H1 (cell line): ENCODE data around the gene NPFF. TPM values are rescaled to one million over a fixed set of nuclear protein-coding genes. Genes with fewer than 3 reads are reported as not detected.

Source experiments
- CEBPB ChIP-seq: IDR thresholded peaks from 2 replicates; pipeline ENCODE4 v1.6.1; 2012; ENCODE audit warnings: low read depth, low read length
- CREB1 ChIP-seq: IDR thresholded peaks from 2 replicates; pipeline ENCODE4 v1.6.1; 2012; ENCODE audit warnings: inconsistent platforms
- KDM4A ChIP-seq: IDR thresholded peaks from one replicate; pipeline ENCODE4 v1.7.1; 2012; ENCODE audit warnings: low read depth, mild to moderate bottlenecking, moderate library complexity, low read length, inconsistent platforms; ENCODE audit not compliant: severe bottlenecking
- MAFK ChIP-seq: IDR thresholded peaks from 2 replicates; pipeline ENCODE4 v1.6.1; 2012; ENCODE audit warnings: low read depth, mild to moderate bottlenecking, improper control_type of control experiment, low read length
- POU5F1 ChIP-seq: IDR thresholded peaks from 2 replicates; pipeline ENCODE4 v1.6.1; 2011; ENCODE audit warnings: low read depth, mild to moderate bottlenecking, low read length, moderate library complexity
- RAD21 ChIP-seq, 2 experiments: IDR thresholded peaks in 1 of 2; conservative IDR thresholded peaks in 1 of 2; 2 replicates each; pipeline ENCODE4 v1.6.1; 2011; ENCODE audit warnings: low read depth in 2 of 2, low read length in 2 of 2, improper control_type of control experiment in 1 of 2, inconsistent platforms in 1 of 2, mild to moderate bottlenecking in 1 of 2, moderate library complexity in 1 of 2
- RNF2 ChIP-seq: fragments of 200-900, 300-1000 bp; sonication (generic); IDR thresholded peaks from 2 replicates; pipeline ENCODE4 v1.7.1; 2016; ENCODE audit warnings: borderline replicate concordance, low read depth, mild to moderate bottlenecking, antibody characterized with exemption, low read length; ENCODE audit not compliant: poor library complexity, severe bottlenecking; ENCODE audit errors: missing control alignments
- TBP ChIP-seq: IDR thresholded peaks from 2 replicates; pipeline ENCODE4 v1.6.1; 2011; ENCODE audit warnings: low read depth, low read length, improper control_type of control experiment
- TCF12 ChIP-seq: IDR thresholded peaks from 2 replicates; pipeline ENCODE4 v1.6.1; 2011; ENCODE audit warnings: low read depth, mild to moderate bottlenecking, low read length
- polyA plus RNA-seq, 7 experiments: library from polyadenylated mRNA; depleted of rRNA in 3 of 7; stranded (reverse) in 5 of 7; unstranded in 2 of 7; fragments of >200 nt in 5 of 7; fragments of 200-250 nt in 2 of 7; gene quantifications; 1 replicate in 5 of 7; 2 replicates in 1 of 7; 4 replicates in 1 of 7; pipeline versions ENCODE4 v1.2.1 to v1.2.3, GENCODE V29; 2011 to 2013; ENCODE audit warnings: missing spikeins in 2 of 7, mixed read lengths in 2 of 7
- total RNA-seq: library from RNA; stranded (reverse); fragmentation: NEBNext Ultra II Directional; extraction: Animal tissue kit (Norgen Biotek cat#: 25700); gene quantifications from 2 replicates; pipeline ENCODE4 v1.2.1, GENCODE V29; 2021
- TF ChIP-seq, protein P1 (sequence below): fragments of 300-600 bp; sonication (generic); IDR thresholded peaks from 2 replicates; pipeline ENCODE4 v1.7.1; 2012; ENCODE audit warnings: low read length, moderate library complexity, mild to moderate bottlenecking, inconsistent platforms; ENCODE audit not compliant: insufficient replicate concordance
- TF ChIP-seq, protein P2 (sequence below): IDR thresholded peaks from 2 replicates; pipeline ENCODE4 v1.6.1; 2011; ENCODE audit warnings: low read length, improper control_type of control experiment

The NPFF gene
- total and polyA plus RNA-seq, 2 of the 8 experiments (the other 6 are each of a cell fraction or from before 2014, with no cell fraction given): not detected

DNA sequence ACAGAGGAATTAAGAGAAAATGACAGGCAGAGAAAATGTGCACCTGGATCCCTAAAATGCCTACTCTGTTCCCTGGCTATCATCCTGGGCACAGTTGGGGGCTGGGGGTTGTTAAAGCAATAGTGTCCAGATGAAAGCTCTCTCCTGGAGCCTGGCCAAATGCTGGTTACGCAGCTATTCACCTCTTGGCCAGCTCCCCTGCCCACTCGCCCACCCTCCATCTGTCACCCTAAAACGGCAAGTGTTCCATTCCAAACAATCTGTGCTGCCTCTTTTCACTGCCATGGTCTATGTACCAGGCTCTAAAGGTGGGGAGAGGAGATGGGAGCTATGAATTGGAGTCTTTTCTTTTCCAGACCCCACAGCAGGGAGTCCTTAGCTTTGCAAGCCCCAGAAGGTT is 24.7 kb upstream of the NPFF start (continued):
- TF ChIP-seq, protein P1, sequence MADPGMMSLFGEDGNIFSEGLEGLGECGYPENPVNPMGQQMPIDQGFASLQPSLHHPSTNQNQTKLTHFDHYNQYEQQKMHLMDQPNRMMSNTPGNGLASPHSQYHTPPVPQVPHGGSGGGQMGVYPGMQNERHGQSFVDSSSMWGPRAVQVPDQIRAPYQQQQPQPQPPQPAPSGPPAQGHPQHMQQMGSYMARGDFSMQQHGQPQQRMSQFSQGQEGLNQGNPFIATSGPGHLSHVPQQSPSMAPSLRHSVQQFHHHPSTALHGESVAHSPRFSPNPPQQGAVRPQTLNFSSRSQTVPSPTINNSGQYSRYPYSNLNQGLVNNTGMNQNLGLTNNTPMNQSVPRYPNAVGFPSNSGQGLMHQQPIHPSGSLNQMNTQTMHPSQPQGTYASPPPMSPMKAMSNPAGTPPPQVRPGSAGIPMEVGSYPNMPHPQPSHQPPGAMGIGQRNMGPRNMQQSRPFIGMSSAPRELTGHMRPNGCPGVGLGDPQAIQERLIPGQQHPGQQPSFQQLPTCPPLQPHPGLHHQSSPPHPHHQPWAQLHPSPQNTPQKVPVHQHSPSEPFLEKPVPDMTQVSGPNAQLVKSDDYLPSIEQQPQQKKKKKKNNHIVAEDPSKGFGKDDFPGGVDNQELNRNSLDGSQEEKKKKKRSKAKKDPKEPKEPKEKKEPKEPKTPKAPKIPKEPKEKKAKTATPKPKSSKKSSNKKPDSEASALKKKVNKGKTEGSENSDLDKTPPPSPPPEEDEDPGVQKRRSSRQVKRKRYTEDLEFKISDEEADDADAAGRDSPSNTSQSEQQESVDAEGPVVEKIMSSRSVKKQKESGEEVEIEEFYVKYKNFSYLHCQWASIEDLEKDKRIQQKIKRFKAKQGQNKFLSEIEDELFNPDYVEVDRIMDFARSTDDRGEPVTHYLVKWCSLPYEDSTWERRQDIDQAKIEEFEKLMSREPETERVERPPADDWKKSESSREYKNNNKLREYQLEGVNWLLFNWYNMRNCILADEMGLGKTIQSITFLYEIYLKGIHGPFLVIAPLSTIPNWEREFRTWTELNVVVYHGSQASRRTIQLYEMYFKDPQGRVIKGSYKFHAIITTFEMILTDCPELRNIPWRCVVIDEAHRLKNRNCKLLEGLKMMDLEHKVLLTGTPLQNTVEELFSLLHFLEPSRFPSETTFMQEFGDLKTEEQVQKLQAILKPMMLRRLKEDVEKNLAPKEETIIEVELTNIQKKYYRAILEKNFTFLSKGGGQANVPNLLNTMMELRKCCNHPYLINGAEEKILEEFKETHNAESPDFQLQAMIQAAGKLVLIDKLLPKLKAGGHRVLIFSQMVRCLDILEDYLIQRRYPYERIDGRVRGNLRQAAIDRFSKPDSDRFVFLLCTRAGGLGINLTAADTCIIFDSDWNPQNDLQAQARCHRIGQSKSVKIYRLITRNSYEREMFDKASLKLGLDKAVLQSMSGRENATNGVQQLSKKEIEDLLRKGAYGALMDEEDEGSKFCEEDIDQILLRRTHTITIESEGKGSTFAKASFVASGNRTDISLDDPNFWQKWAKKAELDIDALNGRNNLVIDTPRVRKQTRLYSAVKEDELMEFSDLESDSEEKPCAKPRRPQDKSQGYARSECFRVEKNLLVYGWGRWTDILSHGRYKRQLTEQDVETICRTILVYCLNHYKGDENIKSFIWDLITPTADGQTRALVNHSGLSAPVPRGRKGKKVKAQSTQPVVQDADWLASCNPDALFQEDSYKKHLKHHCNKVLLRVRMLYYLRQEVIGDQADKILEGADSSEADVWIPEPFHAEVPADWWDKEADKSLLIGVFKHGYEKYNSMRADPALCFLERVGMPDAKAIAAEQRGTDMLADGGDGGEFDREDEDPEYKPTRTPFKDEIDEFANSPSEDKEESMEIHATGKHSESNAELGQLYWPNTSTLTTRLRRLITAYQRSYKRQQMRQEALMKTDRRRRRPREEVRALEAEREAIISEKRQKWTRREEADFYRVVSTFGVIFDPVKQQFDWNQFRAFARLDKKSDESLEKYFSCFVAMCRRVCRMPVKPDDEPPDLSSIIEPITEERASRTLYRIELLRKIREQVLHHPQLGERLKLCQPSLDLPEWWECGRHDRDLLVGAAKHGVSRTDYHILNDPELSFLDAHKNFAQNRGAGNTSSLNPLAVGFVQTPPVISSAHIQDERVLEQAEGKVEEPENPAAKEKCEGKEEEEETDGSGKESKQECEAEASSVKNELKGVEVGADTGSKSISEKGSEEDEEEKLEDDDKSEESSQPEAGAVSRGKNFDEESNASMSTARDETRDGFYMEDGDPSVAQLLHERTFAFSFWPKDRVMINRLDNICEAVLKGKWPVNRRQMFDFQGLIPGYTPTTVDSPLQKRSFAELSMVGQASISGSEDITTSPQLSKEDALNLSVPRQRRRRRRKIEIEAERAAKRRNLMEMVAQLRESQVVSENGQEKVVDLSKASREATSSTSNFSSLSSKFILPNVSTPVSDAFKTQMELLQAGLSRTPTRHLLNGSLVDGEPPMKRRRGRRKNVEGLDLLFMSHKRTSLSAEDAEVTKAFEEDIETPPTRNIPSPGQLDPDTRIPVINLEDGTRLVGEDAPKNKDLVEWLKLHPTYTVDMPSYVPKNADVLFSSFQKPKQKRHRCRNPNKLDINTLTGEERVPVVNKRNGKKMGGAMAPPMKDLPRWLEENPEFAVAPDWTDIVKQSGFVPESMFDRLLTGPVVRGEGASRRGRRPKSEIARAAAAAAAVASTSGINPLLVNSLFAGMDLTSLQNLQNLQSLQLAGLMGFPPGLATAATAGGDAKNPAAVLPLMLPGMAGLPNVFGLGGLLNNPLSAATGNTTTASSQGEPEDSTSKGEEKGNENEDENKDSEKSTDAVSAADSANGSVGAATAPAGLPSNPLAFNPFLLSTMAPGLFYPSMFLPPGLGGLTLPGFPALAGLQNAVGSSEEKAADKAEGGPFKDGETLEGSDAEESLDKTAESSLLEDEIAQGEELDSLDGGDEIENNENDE: no peak
- TF ChIP-seq RAD21 (IDR thresholded peaks at IDR 0.05 in 1 of 2, conservative IDR thresholded peaks at IDR 0.05 in 1 of 2; ENCODE audit: low read depth in 2 of 2, low read length in 2 of 2) (no peak), TBP (no peak), RNF2 (no peak), KDM4A (no peak), CEBPB (no peak), TCF12 (no peak), CREB1 (no peak), MAFK (no peak), POU5F1 (no peak)
- TF ChIP-seq, protein P2, sequence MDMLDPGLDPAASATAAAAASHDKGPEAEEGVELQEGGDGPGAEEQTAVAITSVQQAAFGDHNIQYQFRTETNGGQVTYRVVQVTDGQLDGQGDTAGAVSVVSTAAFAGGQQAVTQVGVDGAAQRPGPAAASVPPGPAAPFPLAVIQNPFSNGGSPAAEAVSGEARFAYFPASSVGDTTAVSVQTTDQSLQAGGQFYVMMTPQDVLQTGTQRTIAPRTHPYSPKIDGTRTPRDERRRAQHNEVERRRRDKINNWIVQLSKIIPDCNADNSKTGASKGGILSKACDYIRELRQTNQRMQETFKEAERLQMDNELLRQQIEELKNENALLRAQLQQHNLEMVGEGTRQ: no peak
